Measurements from ENCODE around the gene SLC16A8. TPM values are rescaled to one million over a fixed set of nuclear protein-coding genes. Genes with fewer than 3 reads are reported as not detected.

The SLC16A8 gene
- total and polyA plus RNA-seq, 8 donors = 0.05 to 0.57 (median 0.06) TPM; not detected in 5

GRCh38 chr22:38085501-38085900 lies 1.5 kb upstream of the SLC16A8 start:
- Histone ChIP-seq H3K27me3 (peaks cover 0 to 4% (median 0%) of the 10 kb centered on the region in 4 donors), H3K4me3 (no peak overlapping the region), H3K27ac (no peak overlapping the region), H3K4me1 (peaks cover 0 to 8% (median 3%) of the 10 kb centered on the region in 3 donors), H3K36me3 (no peaks in the 10 kb centered on the region), H3K9me3 (no peaks in the 10 kb centered on the region)
- ATAC-seq (no peak), DNase-seq (peak in 1 of 6 donors; percentile 27), FAIRE-seq (no peak)
- TF ChIP-seq CTCF (IDR thresholded peaks at IDR 0.05) = no peak
- intact Hi-C loops (cut with DNase I) = no loop called here
- 70 to 79% methylated on average over 5 of the region's 5 CpGs for WGBS, 2 donors

DNA sequence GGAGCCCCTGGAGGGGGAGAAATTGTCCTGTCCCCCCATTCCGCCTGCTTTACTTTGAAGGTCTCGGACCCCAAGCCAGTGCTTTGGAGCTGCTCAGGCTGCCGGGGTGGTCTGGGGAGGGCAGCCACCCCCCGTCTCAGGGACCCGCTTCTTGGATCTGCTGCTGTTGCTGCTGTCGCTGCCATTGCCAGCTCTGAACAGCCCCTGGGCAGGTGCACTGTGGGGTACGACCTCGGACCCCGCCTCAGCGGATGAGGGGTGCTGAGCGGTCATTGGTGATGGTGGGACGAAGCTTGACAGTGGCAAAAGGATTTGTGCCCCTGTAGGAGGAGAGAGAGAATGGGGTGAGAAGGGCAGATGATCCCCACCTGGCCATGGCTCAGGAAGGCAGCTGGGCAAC lies 1.1 kb upstream of the SLC16A8 start:
- Histone ChIP-seq H3K36me3 (no peaks in the 10 kb centered on the region), H3K27ac (no peak overlapping the region), H3K9me3 (no peaks in the 10 kb centered on the region), H3K27me3 (peaks cover 0 to 4% (median 0%) of the 10 kb centered on the region in 4 donors), H3K4me3 (no peak overlapping the region), H3K4me1 (peaks cover 0 to 8% (median 3%) of the 10 kb centered on the region in 3 donors)
- no peak for TF ChIP-seq CTCF (IDR thresholded peaks at IDR 0.05)
- DNase-seq (peak in 1 of 6 donors; percentile 45), ATAC-seq (no peak), FAIRE-seq (no peak)
- WGBS, 2 donors = 94 to 97% methylated on average over 12 of the region's 12 CpGs
- intact Hi-C loops (cut with DNase I) = no loop called here

- Histone ChIP-seq H3K36me3 (no peaks in the 10 kb centered on the region), H3K27me3 (peaks cover 0 to 4% (median 0%) of the 10 kb centered on the region in 4 donors), H3K27ac (no peak overlapping the region), H3K9me3 (no peaks in the 10 kb centered on the region), H3K4me1 (peaks cover 0 to 8% (median 3%) of the 10 kb centered on the region in 3 donors), H3K4me3 (no peak overlapping the region)
- 60 to 68% methylated on average over 24 of the region's 24 CpGs for WGBS, 2 donors
- peak in 1 of 6 donors; percentile 61 for DNase-seq
- intact Hi-C loops (cut with DNase I) = no loop called here
- no peak for ATAC-seq
- no peak for FAIRE-seq
- TF ChIP-seq CTCF (IDR thresholded peaks at IDR 0.05) = no peak
Measured at GRCh38 chr22:38082986-38083710, 836 bp downstream of the SLC16A8 start.

GRCh38 chr22:38081941-38082828 lies 1.8 kb downstream of the SLC16A8 start:
- FAIRE-seq (no peak), ATAC-seq (peak in 2 of 4 donors; percentile 3 to 9), DNase-seq (peak in 1 of 6 donors; percentile 59)
- Histone ChIP-seq H3K4me3 (peak overlapping the region in 1 of 4 donors; percentile 35), H3K36me3 (no peaks in the 10 kb centered on the region), H3K4me1 (peaks cover 0 to 8% (median 3%) of the 10 kb centered on the region in 3 donors), H3K27me3 (peaks cover 0 to 4% (median 0%) of the 10 kb centered on the region in 4 donors), H3K9me3 (no peaks in the 10 kb centered on the region), H3K27ac (no peak overlapping the region)
- no peak for TF ChIP-seq CTCF (IDR thresholded peaks at IDR 0.05)
- WGBS, 2 donors = 18 to 20% methylated on average over 45 to 52 of the region's 52 CpGs
- intact Hi-C loops (cut with DNase I) = no loop called here

Measured in pancreas (tissue), 10 donors.